Measurements from ENCODE around the gene SPRED3.

SPRED3 gene

DNA sequence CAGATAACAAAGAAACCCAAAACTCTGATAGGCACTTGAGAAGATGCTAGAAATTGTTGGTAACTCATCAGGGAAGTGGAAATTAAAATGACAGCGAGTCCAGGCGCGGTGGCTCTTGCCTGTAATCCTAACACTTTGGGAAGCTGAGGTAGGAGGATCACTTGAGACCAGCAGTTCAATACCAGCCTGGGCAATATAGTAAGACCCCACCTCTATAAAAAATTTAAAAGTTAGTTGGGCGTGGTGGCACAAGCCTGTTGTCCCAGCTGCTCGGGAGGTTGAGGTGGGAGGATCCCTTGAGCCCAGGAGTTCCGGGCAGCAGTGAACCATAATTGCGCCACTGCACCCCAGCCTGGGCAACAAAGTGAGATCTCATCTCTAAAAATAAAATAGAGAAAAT lies 42.4 kb downstream of the SPRED3 start:
- H3K36me3 ChIP-seq = no peaks in the 10 kb centered on the region
- peaks cover 66% of the 10 kb centered on the region for H3K27me3 ChIP-seq
- H3K27ac ChIP-seq = no peak overlapping the region
- H3K9me3 ChIP-seq = no peaks in the 10 kb centered on the region
- TF ChIP-seq, protein P1, sequence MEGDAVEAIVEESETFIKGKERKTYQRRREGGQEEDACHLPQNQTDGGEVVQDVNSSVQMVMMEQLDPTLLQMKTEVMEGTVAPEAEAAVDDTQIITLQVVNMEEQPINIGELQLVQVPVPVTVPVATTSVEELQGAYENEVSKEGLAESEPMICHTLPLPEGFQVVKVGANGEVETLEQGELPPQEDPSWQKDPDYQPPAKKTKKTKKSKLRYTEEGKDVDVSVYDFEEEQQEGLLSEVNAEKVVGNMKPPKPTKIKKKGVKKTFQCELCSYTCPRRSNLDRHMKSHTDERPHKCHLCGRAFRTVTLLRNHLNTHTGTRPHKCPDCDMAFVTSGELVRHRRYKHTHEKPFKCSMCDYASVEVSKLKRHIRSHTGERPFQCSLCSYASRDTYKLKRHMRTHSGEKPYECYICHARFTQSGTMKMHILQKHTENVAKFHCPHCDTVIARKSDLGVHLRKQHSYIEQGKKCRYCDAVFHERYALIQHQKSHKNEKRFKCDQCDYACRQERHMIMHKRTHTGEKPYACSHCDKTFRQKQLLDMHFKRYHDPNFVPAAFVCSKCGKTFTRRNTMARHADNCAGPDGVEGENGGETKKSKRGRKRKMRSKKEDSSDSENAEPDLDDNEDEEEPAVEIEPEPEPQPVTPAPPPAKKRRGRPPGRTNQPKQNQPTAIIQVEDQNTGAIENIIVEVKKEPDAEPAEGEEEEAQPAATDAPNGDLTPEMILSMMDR (IDR thresholded peaks at IDR 0.05) = no peak
- no peak overlapping the region for H3K4me3 ChIP-seq (ENCODE audit: low read depth in 1 of 2, low read length in 1 of 2)
- H3K4me1 ChIP-seq (ENCODE audit: control insufficient read depth in 1 of 2, insufficient read depth in 1 of 2, low read depth in 1 of 2, low read length in 1 of 2) = peaks cover 11 to 18% of the 10 kb centered on the region in 2 experiments

DNA sequence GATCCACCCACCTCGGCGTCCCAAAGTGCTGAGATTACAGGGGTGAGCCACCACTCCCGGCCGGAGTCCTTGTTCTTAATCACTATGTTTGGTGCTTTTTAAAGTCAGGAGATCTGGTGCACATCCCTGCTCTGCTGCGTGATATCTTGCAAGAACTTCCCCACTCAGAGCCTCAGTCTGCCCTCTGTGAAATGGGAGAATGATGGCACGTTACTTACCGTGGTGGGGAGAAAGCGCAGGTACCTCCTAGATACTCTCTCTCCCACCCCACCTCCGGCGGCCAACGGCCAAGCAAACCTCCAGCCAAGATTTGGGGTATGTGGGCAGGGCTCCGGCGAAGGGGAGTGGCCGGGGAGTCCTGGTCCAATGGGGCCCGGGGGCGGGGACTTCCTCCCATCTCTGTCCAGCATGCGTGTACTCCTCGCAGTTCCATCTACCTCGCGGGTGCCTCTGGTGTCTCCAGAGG lies 44.8 kb downstream of the SPRED3 start, which contains the start of gene RYR1:
RYR1 (plus strand) TSS at position 424 of the 466 bp plus-strand sequence. CDS start 139 bp downstream, outside the sequence.
- no peaks in the 10 kb centered on the region for H3K36me3 ChIP-seq
- TF ChIP-seq, protein P1 (IDR thresholded peaks at IDR 0.05) = no peak
- peaks cover 70% of the 10 kb centered on the region for H3K27me3 ChIP-seq
- no peak within 1 kb of the TSS for H3K27ac ChIP-seq
- peaks cover 4 to 8% of the 10 kb centered on the region in 2 experiments for H3K4me1 ChIP-seq (ENCODE audit: control insufficient read depth in 1 of 2, insufficient read depth in 1 of 2, low read depth in 1 of 2, low read length in 1 of 2)
- H3K4me3 ChIP-seq (ENCODE audit: low read depth in 1 of 2, low read length in 1 of 2) = peak within 1 kb of the TSS in 1 of 2 experiments; percentile 44
- H3K9me3 ChIP-seq = no peaks in the 10 kb centered on the region

DNA sequence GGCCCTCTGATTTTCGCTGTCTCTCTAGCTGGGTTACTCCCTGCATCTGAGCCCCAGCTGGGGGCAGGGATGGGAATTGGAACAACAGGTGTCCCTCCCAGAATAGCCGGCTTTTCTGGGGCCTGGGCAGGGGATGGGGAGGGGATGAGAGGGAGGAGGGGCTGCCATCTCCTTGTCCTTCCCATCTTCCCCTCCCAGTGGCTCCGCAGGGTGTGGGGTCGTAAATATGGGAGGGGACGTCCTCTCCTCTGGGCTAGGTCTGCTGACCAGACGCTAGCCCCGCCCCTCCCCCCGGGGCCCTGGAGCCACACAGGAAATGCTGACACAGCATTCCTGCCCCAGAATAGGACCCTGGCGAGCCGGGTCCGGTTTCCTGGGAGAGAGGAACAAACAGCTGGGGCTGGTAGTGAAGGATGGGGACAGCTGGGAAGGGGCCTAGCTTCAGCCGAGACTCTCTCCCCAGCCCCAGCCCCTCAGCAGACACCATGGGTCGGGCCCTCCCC lies 46.1 kb downstream of the SPRED3 start:
- Histone ChIP-seq H3K9me3 (no peaks in the 10 kb centered on the region), H3K4me1 (ENCODE audit: control insufficient read depth in 1 of 2, insufficient read depth in 1 of 2, low read depth in 1 of 2, low read length in 1 of 2) (peaks cover 4 to 8% of the 10 kb centered on the region in 2 experiments), H3K4me3 (ENCODE audit: low read depth in 1 of 2, low read length in 1 of 2) (no peak overlapping the region), H3K36me3 (no peaks in the 10 kb centered on the region), H3K27ac (no peak overlapping the region), H3K27me3 (peaks cover 60% of the 10 kb centered on the region)
- TF ChIP-seq, protein P1 (IDR thresholded peaks at IDR 0.05) = no peak

DNA sequence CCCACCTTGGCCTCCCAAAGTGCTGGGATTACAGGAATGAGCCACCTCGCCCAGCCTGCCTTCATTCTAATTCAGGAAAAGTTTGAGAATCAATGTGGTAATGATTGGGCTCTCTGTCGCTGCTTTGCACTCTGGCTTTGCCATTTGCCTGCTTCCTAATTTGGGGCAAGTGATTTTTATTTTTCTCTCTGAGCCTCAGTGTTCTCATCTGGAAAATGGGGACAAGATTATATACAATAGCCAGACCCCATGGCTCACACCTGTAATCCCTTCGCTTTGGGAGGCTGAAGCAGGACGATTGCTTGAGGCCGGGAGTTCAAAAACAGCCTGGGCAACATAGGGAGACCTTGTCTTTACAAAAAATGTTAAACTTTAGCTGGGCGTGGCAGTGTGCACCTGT lies 48.8 kb downstream of the SPRED3 start:
- Histone ChIP-seq H3K27me3 (peaks cover 39% of the 10 kb centered on the region), H3K9me3 (no peaks in the 10 kb centered on the region), H3K36me3 (no peaks in the 10 kb centered on the region), H3K4me3 (ENCODE audit: low read depth in 1 of 2, low read length in 1 of 2) (no peak overlapping the region), H3K4me1 (ENCODE audit: control insufficient read depth in 1 of 2, insufficient read depth in 1 of 2, low read depth in 1 of 2, low read length in 1 of 2) (peaks cover 4 to 8% of the 10 kb centered on the region in 2 experiments), H3K27ac (no peak overlapping the region)
- TF ChIP-seq, protein P1 (IDR thresholded peaks at IDR 0.05) = no peak

DNA sequence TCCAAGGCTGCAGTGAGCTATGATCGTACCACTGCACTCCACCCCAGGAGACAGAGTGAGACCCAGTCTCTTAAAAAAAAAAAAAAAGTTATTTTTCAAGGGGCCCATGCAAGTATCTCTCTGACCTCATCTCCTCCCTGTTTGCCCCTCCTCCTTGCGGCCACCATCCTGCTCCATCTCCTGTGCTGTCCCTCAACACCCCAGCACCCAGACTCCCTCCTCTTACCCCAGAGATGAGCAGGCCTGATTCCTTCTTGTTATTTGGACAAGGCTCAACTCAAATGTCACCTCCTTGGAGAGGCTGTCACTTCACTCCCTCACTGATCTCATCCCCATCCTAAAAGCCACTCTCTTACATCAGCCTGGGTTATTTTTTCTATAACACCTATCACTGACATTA lies 49.4 kb downstream of the SPRED3 start:
- TF ChIP-seq, protein P1 (IDR thresholded peaks at IDR 0.05) = no peak
- H3K4me3 ChIP-seq (ENCODE audit: low read depth in 1 of 2, low read length in 1 of 2) = no peak overlapping the region
- no peaks in the 10 kb centered on the region for H3K9me3 ChIP-seq
- no peak overlapping the region for H3K27ac ChIP-seq
- H3K27me3 ChIP-seq = peaks cover 35% of the 10 kb centered on the region
- H3K36me3 ChIP-seq = no peaks in the 10 kb centered on the region
- peaks cover 4 to 8% of the 10 kb centered on the region in 2 experiments for H3K4me1 ChIP-seq (ENCODE audit: control insufficient read depth in 1 of 2, insufficient read depth in 1 of 2, low read depth in 1 of 2, low read length in 1 of 2)

Measured in neutrophil (primary cell).